Erythroblast (primary cell): Measurements from ENCODE around the gene SEC31A.

ENCODE experiments used
- GATA1 ChIP-seq: IDR thresholded peaks from 2 replicates; pipeline ENCODE4 v1.6.1; 2011; ENCODE audit warnings: low read depth, mild to moderate bottlenecking, control low read depth, low read length, moderate library complexity
- POLR2A ChIP-seq: IDR thresholded peaks from 2 replicates; pipeline ENCODE4 v1.6.1; 2011; ENCODE audit warnings: mild to moderate bottlenecking, low read length

- TF ChIP-seq POLR2A (no peak), GATA1 (no peak)
Measured at GRCh38 chr4:82792912-82793649, 97.9 kb downstream of the SEC31A start.
